Mammary epithelial cell (primary cell): ENCODE measurements around the gene MAGEA11.

ENCODE experiments used
- EZH2 ChIP-seq: IDR thresholded peaks from 2 replicates; pipeline ENCODE4 v1.6.1; 2012; ENCODE audit warnings: low read length, inconsistent platforms, borderline replicate concordance
- TF ChIP-seq, protein P1 (sequence below), 2 donors: IDR thresholded peaks in 1 of 2; conservative IDR thresholded peaks in 1 of 2; 2 replicates each; pipeline ENCODE4 v1.5.1; 2011 to 2012; ENCODE audit warnings: inconsistent platforms in 2 of 2, low read length in 2 of 2, mild to moderate bottlenecking in 2 of 2, control low read depth in 1 of 2, low read depth in 1 of 2; ENCODE audit not compliant: insufficient read depth in 1 of 2; ENCODE audit errors: extremely low read depth in 1 of 2

DNA sequence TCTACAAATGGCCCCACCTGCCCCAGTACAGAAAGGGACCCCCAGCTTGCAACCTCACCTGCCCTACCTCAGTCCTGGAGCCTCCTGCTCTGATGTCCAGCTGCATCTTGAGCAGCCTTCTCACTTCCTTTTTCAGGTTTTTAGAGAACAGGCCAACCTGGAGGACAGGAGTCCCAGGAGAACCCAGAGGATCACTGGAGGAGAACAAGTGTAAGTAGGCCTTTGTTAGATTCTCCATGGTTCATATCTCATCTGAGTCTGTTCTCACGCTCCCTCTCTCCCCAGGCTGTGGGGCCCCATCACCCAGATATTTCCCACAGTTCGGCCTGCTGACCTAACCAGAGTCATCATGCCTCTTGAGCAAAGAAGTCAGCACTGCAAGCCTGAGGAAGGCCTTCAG, 3.6 kb downstream of the MAGEA11 start:
- no peak for TF ChIP-seq EZH2
- TF ChIP-seq, protein P1, sequence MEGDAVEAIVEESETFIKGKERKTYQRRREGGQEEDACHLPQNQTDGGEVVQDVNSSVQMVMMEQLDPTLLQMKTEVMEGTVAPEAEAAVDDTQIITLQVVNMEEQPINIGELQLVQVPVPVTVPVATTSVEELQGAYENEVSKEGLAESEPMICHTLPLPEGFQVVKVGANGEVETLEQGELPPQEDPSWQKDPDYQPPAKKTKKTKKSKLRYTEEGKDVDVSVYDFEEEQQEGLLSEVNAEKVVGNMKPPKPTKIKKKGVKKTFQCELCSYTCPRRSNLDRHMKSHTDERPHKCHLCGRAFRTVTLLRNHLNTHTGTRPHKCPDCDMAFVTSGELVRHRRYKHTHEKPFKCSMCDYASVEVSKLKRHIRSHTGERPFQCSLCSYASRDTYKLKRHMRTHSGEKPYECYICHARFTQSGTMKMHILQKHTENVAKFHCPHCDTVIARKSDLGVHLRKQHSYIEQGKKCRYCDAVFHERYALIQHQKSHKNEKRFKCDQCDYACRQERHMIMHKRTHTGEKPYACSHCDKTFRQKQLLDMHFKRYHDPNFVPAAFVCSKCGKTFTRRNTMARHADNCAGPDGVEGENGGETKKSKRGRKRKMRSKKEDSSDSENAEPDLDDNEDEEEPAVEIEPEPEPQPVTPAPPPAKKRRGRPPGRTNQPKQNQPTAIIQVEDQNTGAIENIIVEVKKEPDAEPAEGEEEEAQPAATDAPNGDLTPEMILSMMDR (conservative IDR thresholded peaks at IDR 0.05 in 1 of 2, IDR thresholded peaks at IDR 0.05 in 1 of 2; ENCODE audit: extremely low read depth in 1 of 2, insufficient read depth in 1 of 2, low read depth in 1 of 2, low read length in 2 of 2), result no peak
